Nephron progenitor cell (in vitro differentiated cells): ENCODE measurements around the gene ERBB4.

Experiments used
- DNase-seq: peaks from one replicate; pipeline ENCODE4 v3.0.0; 2021
- H3K27ac Mint-ChIP-seq: 2 replicates; pipeline ENCODE4 v1.8.0; 2021; ENCODE audit warnings: mild to moderate bottlenecking, moderate library complexity, mixed read lengths
- H3K27me3 Mint-ChIP-seq: 2 replicates; pipeline ENCODE4 v1.8.0; 2021; ENCODE audit warnings: mild to moderate bottlenecking, low read depth, mixed read lengths; ENCODE audit not compliant: poor library complexity
- H3K36me3 Mint-ChIP-seq: 2 replicates; pipeline ENCODE4 v1.8.0; 2021; ENCODE audit warnings: low read depth, mixed read lengths
- H3K4me1 Mint-ChIP-seq: 2 replicates; pipeline ENCODE4 v1.8.0; 2021; ENCODE audit warnings: mixed read lengths
- H3K4me3 Mint-ChIP-seq: 2 replicates; pipeline ENCODE4 v1.8.0; 2021; ENCODE audit warnings: mild to moderate bottlenecking, moderate library complexity, mixed read lengths
- H3K9me3 Mint-ChIP-seq: 2 replicates; pipeline ENCODE4 v1.8.0; 2021; ENCODE audit warnings: mild to moderate bottlenecking, moderate library complexity, mixed read lengths
- TF ChIP-seq, protein P1 (sequence below): fragments of 200-600 bp; sonication (generic); IDR thresholded peaks from 2 replicates; pipeline ENCODE4 v1.5.0; 2021; ENCODE audit warnings: antibody characterized with exemption

ERBB4 gene

DNA sequence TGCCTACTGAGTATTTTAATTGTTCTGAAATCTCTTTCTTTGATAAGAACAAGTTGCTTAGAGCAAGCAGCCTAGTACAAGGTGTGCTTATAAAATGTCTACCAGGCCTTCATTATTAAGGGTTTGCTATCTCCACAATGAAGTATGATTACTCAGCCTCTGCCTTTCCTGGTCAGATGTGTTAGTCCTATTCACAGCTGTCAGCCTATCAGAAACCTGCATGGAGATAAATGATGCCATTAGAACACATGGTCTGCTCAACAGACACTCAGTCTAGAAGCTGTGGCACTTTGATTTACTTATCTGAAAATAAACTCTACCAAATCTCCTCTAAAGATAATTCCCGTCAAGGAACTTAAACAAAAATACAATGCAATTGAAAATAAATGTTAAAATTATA is 448.7 kb downstream of the ERBB4 start:
- H3K27me3 Mint-ChIP-seq, result peaks cover 2% of the 10 kb centered on the region
- H3K9me3 Mint-ChIP-seq, result no peaks in the 10 kb centered on the region
- DNase-seq, result no peak
- no peaks in the 10 kb centered on the region for H3K36me3 Mint-ChIP-seq
- H3K4me3 Mint-ChIP-seq, result no peak overlapping the region
- H3K27ac Mint-ChIP-seq, result no peak overlapping the region
- H3K4me1 Mint-ChIP-seq, result no peaks in the 10 kb centered on the region
- TF ChIP-seq, protein P1, sequence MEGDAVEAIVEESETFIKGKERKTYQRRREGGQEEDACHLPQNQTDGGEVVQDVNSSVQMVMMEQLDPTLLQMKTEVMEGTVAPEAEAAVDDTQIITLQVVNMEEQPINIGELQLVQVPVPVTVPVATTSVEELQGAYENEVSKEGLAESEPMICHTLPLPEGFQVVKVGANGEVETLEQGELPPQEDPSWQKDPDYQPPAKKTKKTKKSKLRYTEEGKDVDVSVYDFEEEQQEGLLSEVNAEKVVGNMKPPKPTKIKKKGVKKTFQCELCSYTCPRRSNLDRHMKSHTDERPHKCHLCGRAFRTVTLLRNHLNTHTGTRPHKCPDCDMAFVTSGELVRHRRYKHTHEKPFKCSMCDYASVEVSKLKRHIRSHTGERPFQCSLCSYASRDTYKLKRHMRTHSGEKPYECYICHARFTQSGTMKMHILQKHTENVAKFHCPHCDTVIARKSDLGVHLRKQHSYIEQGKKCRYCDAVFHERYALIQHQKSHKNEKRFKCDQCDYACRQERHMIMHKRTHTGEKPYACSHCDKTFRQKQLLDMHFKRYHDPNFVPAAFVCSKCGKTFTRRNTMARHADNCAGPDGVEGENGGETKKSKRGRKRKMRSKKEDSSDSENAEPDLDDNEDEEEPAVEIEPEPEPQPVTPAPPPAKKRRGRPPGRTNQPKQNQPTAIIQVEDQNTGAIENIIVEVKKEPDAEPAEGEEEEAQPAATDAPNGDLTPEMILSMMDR, result no peak

DNA sequence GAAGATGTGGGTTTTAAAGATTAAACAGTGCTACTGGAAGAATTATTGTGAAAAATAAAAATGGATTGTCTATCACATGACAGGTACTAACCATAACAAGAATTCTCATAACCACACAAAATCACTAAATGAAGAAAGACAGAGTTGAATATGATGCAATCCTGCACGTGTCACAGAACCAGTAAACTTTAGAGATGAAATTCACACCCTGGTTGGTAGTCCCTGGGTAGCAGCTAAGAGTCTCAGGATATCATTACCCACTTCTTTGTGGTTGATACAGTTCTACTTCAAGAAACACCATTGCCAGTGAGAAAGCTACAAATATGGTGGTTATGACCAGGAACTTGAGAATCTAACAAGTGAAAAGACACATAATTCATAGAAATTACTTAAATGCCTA is 450.2 kb downstream of the ERBB4 start:
- no peaks in the 10 kb centered on the region for H3K4me1 Mint-ChIP-seq
- H3K9me3 Mint-ChIP-seq, result no peaks in the 10 kb centered on the region
- no peak for DNase-seq
- H3K27me3 Mint-ChIP-seq, result peaks cover 2% of the 10 kb centered on the region
- H3K36me3 Mint-ChIP-seq, result no peaks in the 10 kb centered on the region
- no peak overlapping the region for H3K27ac Mint-ChIP-seq
- H3K4me3 Mint-ChIP-seq, result no peak overlapping the region
- TF ChIP-seq, protein P1, result no peak

DNA sequence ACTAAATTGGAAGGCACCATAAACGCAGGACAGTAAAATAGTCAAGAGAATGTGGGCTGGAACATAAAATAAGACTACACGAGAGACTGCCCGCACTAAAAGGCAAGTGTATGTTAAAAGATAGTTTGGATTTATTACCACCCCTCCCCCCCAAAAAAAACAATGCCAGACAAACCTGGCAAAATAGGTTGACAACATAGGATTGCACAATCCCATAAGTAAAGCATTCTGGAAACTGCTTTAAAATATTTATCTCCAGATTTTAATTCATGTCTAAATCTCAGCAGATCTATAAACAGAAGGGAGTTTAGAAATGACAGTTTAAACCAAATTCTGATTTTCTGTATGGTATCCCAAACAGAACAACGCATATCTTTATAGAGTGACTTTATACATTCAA is 455.1 kb downstream of the ERBB4 start:
- DNase-seq, result no peak
- Mint-ChIP-seq H3K9me3 (no peaks in the 10 kb centered on the region), H3K27me3 (no peaks in the 10 kb centered on the region), H3K4me1 (no peaks in the 10 kb centered on the region), H3K4me3 (no peak overlapping the region), H3K36me3 (no peaks in the 10 kb centered on the region), H3K27ac (no peak overlapping the region)
- TF ChIP-seq, protein P1, result no peak

DNA sequence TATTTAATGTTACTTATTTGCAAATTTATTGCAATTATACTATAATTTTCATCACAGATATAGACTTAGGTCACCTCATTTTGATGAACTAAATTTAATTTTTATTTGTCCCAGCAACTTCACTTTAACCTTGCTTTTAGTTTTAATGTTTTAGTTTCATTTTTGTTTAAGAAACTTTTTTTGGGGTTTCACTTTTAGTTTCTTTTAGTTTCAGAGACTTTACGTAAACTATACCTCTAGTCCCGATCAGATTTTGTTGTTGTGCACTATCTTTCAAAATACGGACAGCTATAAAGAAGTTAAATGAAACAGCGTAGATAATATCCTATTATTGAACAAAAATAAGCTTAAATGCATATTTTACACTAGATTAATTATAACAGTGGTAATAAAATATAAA is 460.5 kb downstream of the ERBB4 start:
- TF ChIP-seq, protein P1, result no peak
- Mint-ChIP-seq H3K4me3 (no peak overlapping the region), H3K27me3 (no peaks in the 10 kb centered on the region), H3K4me1 (no peaks in the 10 kb centered on the region), H3K9me3 (no peaks in the 10 kb centered on the region), H3K36me3 (no peaks in the 10 kb centered on the region), H3K27ac (no peak overlapping the region)
- DNase-seq, result no peak

DNA sequence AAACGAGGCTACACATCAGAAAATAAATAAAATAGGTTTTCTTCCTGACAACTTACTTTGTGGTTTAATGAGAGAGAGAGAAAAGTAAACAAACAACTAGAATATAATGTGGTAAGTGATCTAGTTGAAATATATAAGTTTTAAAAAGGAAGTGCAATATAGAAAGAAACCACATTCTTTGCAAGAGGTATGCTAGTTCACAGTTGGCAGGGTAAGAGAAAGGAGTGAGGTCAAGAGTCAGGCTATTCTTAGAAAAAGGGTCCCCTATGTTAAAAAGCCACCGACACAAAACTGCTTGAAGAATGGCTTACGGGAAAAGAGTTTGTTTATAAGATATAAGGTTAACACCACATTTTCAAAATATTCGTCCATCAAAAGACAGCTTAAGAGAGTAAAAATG is 462.1 kb downstream of the ERBB4 start:
- DNase-seq, result no peak
- H3K36me3 Mint-ChIP-seq, result no peaks in the 10 kb centered on the region
- H3K9me3 Mint-ChIP-seq, result no peaks in the 10 kb centered on the region
- TF ChIP-seq, protein P1, result no peak
- no peak overlapping the region for H3K27ac Mint-ChIP-seq
- no peaks in the 10 kb centered on the region for H3K27me3 Mint-ChIP-seq
- H3K4me3 Mint-ChIP-seq, result no peak overlapping the region
- no peaks in the 10 kb centered on the region for H3K4me1 Mint-ChIP-seq

DNA sequence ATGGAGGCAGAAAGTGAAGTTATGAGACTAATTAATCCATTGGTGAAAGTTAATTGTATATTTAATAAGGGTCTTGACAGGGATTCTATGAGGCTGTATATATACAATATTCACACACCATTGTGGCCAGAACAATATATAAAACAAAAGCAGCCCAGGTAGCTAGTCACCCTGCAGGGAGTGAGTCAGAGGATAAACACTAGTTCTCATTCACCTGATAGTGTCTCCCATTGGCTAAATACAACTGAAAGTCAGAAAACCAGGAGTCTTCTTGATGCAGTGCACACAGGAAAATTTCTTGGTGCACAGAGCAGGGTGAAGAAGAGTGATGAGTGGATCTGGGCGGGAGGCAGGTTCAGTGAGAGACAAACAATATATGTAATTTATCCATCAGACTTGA is 465.2 kb downstream of the ERBB4 start:
- no peaks in the 10 kb centered on the region for H3K36me3 Mint-ChIP-seq
- no peak overlapping the region for H3K4me3 Mint-ChIP-seq
- TF ChIP-seq, protein P1, result no peak
- no peaks in the 10 kb centered on the region for H3K9me3 Mint-ChIP-seq
- no peak overlapping the region for H3K27ac Mint-ChIP-seq
- no peaks in the 10 kb centered on the region for H3K27me3 Mint-ChIP-seq
- H3K4me1 Mint-ChIP-seq, result no peaks in the 10 kb centered on the region
- no peak for DNase-seq
